HG02973 (cell line): ENCODE measurements around the gene TRIM29.

Experiments
- ATAC-seq: cut with Tn5 transposase; IDR thresholded peaks from one replicate; pipeline ENCODE4 v1.9.1; 2021; ENCODE audit warnings: moderate library complexity; ENCODE audit not compliant: unreplicated experiment

TRIM29 gene

GRCh38 chr11:120141113-120141767 lies 3.3 kb upstream of the TRIM29 start:
- no peak for ATAC-seq

GRCh38 chr11:120139316-120140069 lies 1.6 kb upstream of the TRIM29 start:
- ATAC-seq: no peak

GRCh38 chr11:120137187-120137610 lies 714 bp downstream of the TRIM29 start:
- no peak for ATAC-seq

- ATAC-seq: no peak
Observed at GRCh38 chr11:120136356-120136755, 1.6 kb downstream of the TRIM29 start.

GRCh38 chr11:120135838-120136237 lies 2.1 kb downstream of the TRIM29 start:
- ATAC-seq: no peak

GRCh38 chr11:120134931-120135228 lies 3.0 kb downstream of the TRIM29 start:
- no peak for ATAC-seq

- no peak for ATAC-seq
Observed at GRCh38 chr11:120134106-120134930, 3.6 kb downstream of the TRIM29 start.

GRCh38 chr11:120133216-120134105 lies 4.5 kb downstream of the TRIM29 start:
- no peak for ATAC-seq

- no peak for ATAC-seq
Observed at GRCh38 chr11:120132645-120133185, 5.2 kb downstream of the TRIM29 start.

GRCh38 chr11:120131941-120132644 lies 5.8 kb downstream of the TRIM29 start:
- ATAC-seq: no peak

GRCh38 chr11:120130991-120131760 lies 6.7 kb downstream of the TRIM29 start:
- ATAC-seq: no peak

GRCh38 chr11:120130176-120130980 lies 7.5 kb downstream of the TRIM29 start:
- ATAC-seq: no peak

GRCh38 chr11:120129570-120129969 lies 8.3 kb downstream of the TRIM29 start:
- no peak for ATAC-seq

GRCh38 chr11:120128392-120129119 lies 9.4 kb downstream of the TRIM29 start:
- ATAC-seq: no peak

GRCh38 chr11:120127236-120127635 lies 10.7 kb downstream of the TRIM29 start:
- no peak for ATAC-seq

- no peak for ATAC-seq
Observed at GRCh38 chr11:120126620-120127019, 11.3 kb downstream of the TRIM29 start.

GRCh38 chr11:120125509-120125908 lies 12.4 kb downstream of the TRIM29 start:
- ATAC-seq: no peak

GRCh38 chr11:120125024-120125423 lies 12.9 kb downstream of the TRIM29 start:
- no peak for ATAC-seq
